ENCODE measurements around the gene CCDC63.
"Not testable (repeated sequence)": the region's sequence is repeated elsewhere in the genome, so short reads cannot be mapped to it uniquely, and the experiment has no call there.

The CCDC63 gene

GRCh38 chr12:110844551-110845338, 2.0 kb upstream of the CCDC63 start:
- no peak for DNase-seq

GRCh38 chr12:110845339-110845682, 1.5 kb upstream of the CCDC63 start:
- DNase-seq: no peak

- no peak for DNase-seq
These were observed 1.6 kb downstream of the CCDC63 start for GRCh38 chr12:110848314-110848923.

GRCh38 chr12:110849221-110849620, 2.4 kb downstream of the CCDC63 start:
- DNase-seq: no peak

- DNase-seq: no peak
These were observed 3.1 kb downstream of the CCDC63 start for GRCh38 chr12:110849748-110850403.

GRCh38 chr12:110850762-110851161, 4.0 kb downstream of the CCDC63 start:
- DNase-seq: no peak

GRCh38 chr12:110853836-110854235, 7.0 kb downstream of the CCDC63 start:
- no peak for DNase-seq

GRCh38 chr12:110856542-110856941, 9.8 kb downstream of the CCDC63 start:
- DNase-seq: no peak

GRCh38 chr12:110857528-110857927, 10.7 kb downstream of the CCDC63 start:
- no peak for DNase-seq

- DNase-seq: not testable (repeated sequence)
These were observed 11.2 kb downstream of the CCDC63 start for GRCh38 chr12:110857954-110858353.

- DNase-seq: no peak
These were observed 12.1 kb downstream of the CCDC63 start for GRCh38 chr12:110858848-110859247.

- DNase-seq: no peak
These were observed 14.1 kb downstream of the CCDC63 start for GRCh38 chr12:110860833-110861296.

GRCh38 chr12:110861729-110862128, 14.9 kb downstream of the CCDC63 start:
- DNase-seq: no peak

GRCh38 chr12:110862329-110862728, 15.5 kb downstream of the CCDC63 start:
- no peak for DNase-seq

- no peak for DNase-seq
These were observed 16.4 kb downstream of the CCDC63 start for GRCh38 chr12:110863161-110863560.

- DNase-seq: no peak
These were observed 18.7 kb downstream of the CCDC63 start for GRCh38 chr12:110865521-110865920.

- DNase-seq: no peak
These were observed 22.2 kb downstream of the CCDC63 start for GRCh38 chr12:110869026-110869425.

- no peak for DNase-seq
These were observed 23.0 kb downstream of the CCDC63 start for GRCh38 chr12:110869803-110870202.

GRCh38 chr12:110872100-110872499, 25.3 kb downstream of the CCDC63 start:
- no peak for DNase-seq

GRCh38 chr12:110874351-110874750, 27.6 kb downstream of the CCDC63 start:
- no peak for DNase-seq

GRCh38 chr12:110874781-110875180, 28.0 kb downstream of the CCDC63 start:
- DNase-seq: no peak

GRCh38 chr12:110880651-110881050, 33.9 kb downstream of the CCDC63 start:
- no peak for DNase-seq

GRCh38 chr12:110883251-110883650, 36.5 kb downstream of the CCDC63 start:
- DNase-seq: no peak
